H1 (cell line): ENCODE measurements around the gene ELOVL3. TPM values are rescaled to one million over a fixed set of nuclear protein-coding genes. Genes with fewer than 3 reads are reported as not detected.

Experiments used
- BCL11A ChIP-seq, 2 experiments: IDR thresholded peaks; one replicate each; pipeline ENCODE4 v1.6.1; 2011; ENCODE audit warnings: low read depth in 2 of 2, low read length in 2 of 2, mild to moderate bottlenecking in 2 of 2
- FOSL1 ChIP-seq: IDR thresholded peaks from 2 replicates; pipeline ENCODE4 v1.6.1; 2011; ENCODE audit warnings: mild to moderate bottlenecking, low read depth, low read length, moderate library complexity; ENCODE audit not compliant: insufficient read depth
- PHF8 ChIP-seq: fragments of 200-600 bp; sonication (generic); conservative IDR thresholded peaks from 2 replicates; pipeline ENCODE4 v1.7.1; 2012; ENCODE audit warnings: low read depth, mild to moderate bottlenecking, inconsistent platforms, low read length, moderate library complexity
- RAD21 ChIP-seq, 2 experiments: IDR thresholded peaks in 1 of 2; conservative IDR thresholded peaks in 1 of 2; 2 replicates each; pipeline ENCODE4 v1.6.1; 2011; ENCODE audit warnings: low read depth in 2 of 2, low read length in 2 of 2, improper control_type of control experiment in 1 of 2, inconsistent platforms in 1 of 2, mild to moderate bottlenecking in 1 of 2, moderate library complexity in 1 of 2
- RNF2 ChIP-seq: fragments of 200-900, 300-1000 bp; sonication (generic); IDR thresholded peaks from 2 replicates; pipeline ENCODE4 v1.7.1; 2016; ENCODE audit warnings: borderline replicate concordance, low read depth, mild to moderate bottlenecking, antibody characterized with exemption, low read length; ENCODE audit not compliant: poor library complexity, severe bottlenecking; ENCODE audit errors: missing control alignments
- SIN3A ChIP-seq, 2 experiments: IDR thresholded peaks in 1 of 2; conservative IDR thresholded peaks in 1 of 2; 2 replicates each; pipeline ENCODE4 v1.6.1; 2011 to 2012; ENCODE audit warnings: low read length in 2 of 2, improper control_type of control experiment in 1 of 2, low read depth in 1 of 2, mild to moderate bottlenecking in 1 of 2
- SUZ12 ChIP-seq: fragments of 200-600 bp; sonication (generic); IDR thresholded peaks from 2 replicates; pipeline ENCODE4 v1.6.1; 2012; ENCODE audit warnings: mild to moderate bottlenecking, inconsistent platforms, low read length, moderate library complexity, mixed read lengths
- USF2 ChIP-seq: IDR thresholded peaks from 2 replicates; pipeline ENCODE4 v1.6.1; 2011; ENCODE audit warnings: low read length, improper control_type of control experiment
- polyA plus RNA-seq, 7 experiments: library from polyadenylated mRNA; depleted of rRNA in 3 of 7; stranded (reverse) in 5 of 7; unstranded in 2 of 7; fragments of >200 nt in 5 of 7; fragments of 200-250 nt in 2 of 7; gene quantifications; 1 replicate in 5 of 7; 2 replicates in 1 of 7; 4 replicates in 1 of 7; pipeline versions ENCODE4 v1.2.1 to v1.2.3, GENCODE V29; 2011 to 2013; ENCODE audit warnings: missing spikeins in 2 of 7, mixed read lengths in 2 of 7
- total RNA-seq: library from RNA; stranded (reverse); fragmentation: NEBNext Ultra II Directional; extraction: Animal tissue kit (Norgen Biotek cat#: 25700); gene quantifications from 2 replicates; pipeline ENCODE4 v1.2.1, GENCODE V29; 2021

The ELOVL3 gene
- total and polyA plus RNA-seq, 2 of the 8 experiments (the other 6 are each of a cell fraction or from before 2014, with no cell fraction given): 0.27 TPM; not detected in 1

GRCh38 chr10:102240467-102241031, 14.4 kb downstream of the ELOVL3 start (continued):
- peak; percentile 9 for TF ChIP-seq RNF2
- peak; percentile 90 for TF ChIP-seq SUZ12
- no peak for TF ChIP-seq BCL11A (IDR thresholded peaks at IDR 0.05; ENCODE audit: low read depth in 2 of 2, low read length in 2 of 2)
- TF ChIP-seq USF2: no peak
- no peak for TF ChIP-seq RAD21 (IDR thresholded peaks at IDR 0.05 in 1 of 2, conservative IDR thresholded peaks at IDR 0.05 in 1 of 2; ENCODE audit: low read depth in 2 of 2, low read length in 2 of 2)
- TF ChIP-seq FOSL1: no peak
- TF ChIP-seq PHF8: no peak
- no peak; a peak in 1 of 4 replicates for TF ChIP-seq SIN3A (conservative IDR thresholded peaks at IDR 0.05 in 1 of 2, IDR thresholded peaks at IDR 0.05 in 1 of 2; ENCODE audit: low read depth in 1 of 2, low read length in 2 of 2)
